Skeletal muscle cell (primary cell): ENCODE results near the gene KLHL25.
"Not testable (repeated sequence)": the region's sequence is repeated elsewhere in the genome, so short reads cannot be mapped to it uniquely, and the experiment has no call there.

ENCODE experiments used
- DNase-seq: peaks from one replicate; pipeline ENCODE4 v3.0.0-alpha.2; 2010; ENCODE audit warnings: low read depth
- H3K4me3 ChIP-seq: 2 replicates; pipeline ENCODE4 v1.5.1; 2011; ENCODE audit warnings: low read depth, mild to moderate bottlenecking, control low read depth, low read length, moderate library complexity

Gene KLHL25

GRCh38 chr15:85794598-85795336 lies at the start of gene KLHL25:
Gene KLHL25, minus strand, starts transcription at chr15:85794925. Its CDS starts 25,115 bp downstream, at chr15:85769810.
- DNase-seq = peak; percentile 86
- H3K4me3 ChIP-seq = peak within 1 kb of the TSS; percentile 72

- H3K4me3 ChIP-seq = peak overlapping the region; percentile 45
- DNase-seq = no peak
Observed at GRCh38 chr15:85840802-85841152, 46.1 kb upstream of the KLHL25 start.

- peak overlapping the region; percentile 45 for H3K4me3 ChIP-seq
- no peak for DNase-seq
Observed at GRCh38 chr15:85840079-85840801, 45.5 kb upstream of the KLHL25 start.

GRCh38 chr15:85839643-85840042 lies 44.9 kb upstream of the KLHL25 start:
- DNase-seq = no peak
- H3K4me3 ChIP-seq = no peak overlapping the region

- no peak overlapping the region for H3K4me3 ChIP-seq
- DNase-seq = no peak
Observed at GRCh38 chr15:85838655-85839054, 43.9 kb upstream of the KLHL25 start.

- no peak for DNase-seq
- H3K4me3 ChIP-seq = no peak overlapping the region
Observed at GRCh38 chr15:85837881-85838280, 43.2 kb upstream of the KLHL25 start.

GRCh38 chr15:85837011-85837433 lies 42.3 kb upstream of the KLHL25 start:
- H3K4me3 ChIP-seq = no peak overlapping the region
- no peak for DNase-seq

GRCh38 chr15:85834651-85835050 lies 39.9 kb upstream of the KLHL25 start:
- no peak for DNase-seq
- no peak overlapping the region for H3K4me3 ChIP-seq

GRCh38 chr15:85832394-85832793 lies 37.7 kb upstream of the KLHL25 start:
- DNase-seq = no peak
- H3K4me3 ChIP-seq = no peak overlapping the region

- peak; percentile 12 for DNase-seq
- H3K4me3 ChIP-seq = no peak overlapping the region
Observed at GRCh38 chr15:85831415-85832113, 36.8 kb upstream of the KLHL25 start.

- H3K4me3 ChIP-seq, DNase-seq: not testable (repeated sequence)
Observed at GRCh38 chr15:85829754-85830153, 35.0 kb upstream of the KLHL25 start.

- no peak for DNase-seq
- no peak overlapping the region for H3K4me3 ChIP-seq
Observed at GRCh38 chr15:85828874-85829273, 34.1 kb upstream of the KLHL25 start.

GRCh38 chr15:85828126-85828525 lies 33.4 kb upstream of the KLHL25 start:
- no peak overlapping the region for H3K4me3 ChIP-seq
- DNase-seq = no peak

GRCh38 chr15:85826756-85827515 lies 32.2 kb upstream of the KLHL25 start:
- no peak for DNase-seq
- H3K4me3 ChIP-seq = no peak overlapping the region

- H3K4me3 ChIP-seq = no peak overlapping the region
- peak; percentile 14 for DNase-seq
Observed at GRCh38 chr15:85825719-85826118, 31.0 kb upstream of the KLHL25 start.

- no peak for DNase-seq
- no peak overlapping the region for H3K4me3 ChIP-seq
Observed at GRCh38 chr15:85825118-85825517, 30.4 kb upstream of the KLHL25 start.

- H3K4me3 ChIP-seq = no peak overlapping the region
- DNase-seq = no peak
Observed at GRCh38 chr15:85821545-85821944, 26.8 kb upstream of the KLHL25 start.

- no peak for DNase-seq
Observed at GRCh38 chr15:85819938-85820337, 25.2 kb upstream of the KLHL25 start.

GRCh38 chr15:85813234-85813633 lies 18.5 kb upstream of the KLHL25 start:
- DNase-seq = no peak
- H3K4me3 ChIP-seq = no peak overlapping the region

More at GRCh38 chr15:85819938-85820337, 25.2 kb upstream of the KLHL25 start:
- no peak overlapping the region for H3K4me3 ChIP-seq

- DNase-seq = no peak
Observed at GRCh38 chr15:85810075-85810474, 15.3 kb upstream of the KLHL25 start.

More at GRCh38 chr15:85810075-85810474, 15.3 kb upstream of the KLHL25 start:
- no peak overlapping the region for H3K4me3 ChIP-seq
